AG08395 (cell line): ENCODE measurements around the gene SLC27A2.
"Not testable (repeated sequence)": the region's sequence is repeated elsewhere in the genome, so short reads cannot be mapped to it uniquely, and the experiment has no call there.

Source experiments
- DNase-seq: peaks from one replicate; pipeline ENCODE4 v3.0.0; 2012; ENCODE audit warnings: mixed read lengths, low spot score

Gene SLC27A2

GRCh38 chr15:50163719-50164410, 18.1 kb upstream of the SLC27A2 start:
- no peak for DNase-seq

- no peak for DNase-seq
Measured at GRCh38 chr15:50164458-50164857, 17.5 kb upstream of the SLC27A2 start.

DNA sequence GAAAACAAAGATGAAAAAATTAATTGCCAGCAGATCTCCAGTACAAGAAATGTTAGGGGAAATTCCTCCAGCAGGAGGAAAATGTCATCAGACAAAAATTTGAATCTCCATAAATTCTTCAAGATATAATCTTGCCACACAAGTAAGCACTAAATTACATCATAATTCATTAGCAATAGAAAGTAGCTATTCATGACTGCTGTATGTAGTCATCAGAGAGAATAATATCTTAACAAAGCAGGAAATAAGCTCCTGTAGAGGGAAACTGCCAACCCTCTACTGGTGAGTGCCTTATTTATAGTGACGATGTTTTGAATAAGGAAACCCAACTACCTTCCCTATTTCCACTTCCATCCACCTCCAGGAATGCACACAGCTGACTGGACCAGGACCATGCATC, 15.8 kb upstream of the SLC27A2 start:
- peak; percentile 64 for DNase-seq

- no peak for DNase-seq
Measured at GRCh38 chr15:50167110-50167509, 14.9 kb upstream of the SLC27A2 start.

DNA sequence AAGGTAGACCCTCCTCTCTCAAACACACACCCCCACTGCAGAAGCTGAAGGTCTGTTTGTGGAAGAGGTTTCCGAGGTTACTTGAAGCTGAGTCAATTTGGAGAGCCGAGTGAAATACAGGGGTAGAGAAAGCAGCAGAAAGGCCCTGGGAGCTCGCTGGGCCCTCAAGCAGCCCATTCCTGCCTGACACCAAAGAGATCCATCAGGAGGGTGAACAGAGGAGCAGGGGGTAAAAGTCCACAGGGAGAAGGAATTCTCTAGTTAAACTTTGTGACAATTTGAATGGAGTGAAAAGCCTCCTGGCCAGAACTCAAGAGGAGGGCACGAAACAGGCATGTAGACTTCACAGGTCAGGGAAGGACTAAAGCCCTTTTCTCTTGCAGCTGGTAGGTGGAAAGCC, 13.6 kb upstream of the SLC27A2 start:
- DNase-seq: no peak

DNA sequence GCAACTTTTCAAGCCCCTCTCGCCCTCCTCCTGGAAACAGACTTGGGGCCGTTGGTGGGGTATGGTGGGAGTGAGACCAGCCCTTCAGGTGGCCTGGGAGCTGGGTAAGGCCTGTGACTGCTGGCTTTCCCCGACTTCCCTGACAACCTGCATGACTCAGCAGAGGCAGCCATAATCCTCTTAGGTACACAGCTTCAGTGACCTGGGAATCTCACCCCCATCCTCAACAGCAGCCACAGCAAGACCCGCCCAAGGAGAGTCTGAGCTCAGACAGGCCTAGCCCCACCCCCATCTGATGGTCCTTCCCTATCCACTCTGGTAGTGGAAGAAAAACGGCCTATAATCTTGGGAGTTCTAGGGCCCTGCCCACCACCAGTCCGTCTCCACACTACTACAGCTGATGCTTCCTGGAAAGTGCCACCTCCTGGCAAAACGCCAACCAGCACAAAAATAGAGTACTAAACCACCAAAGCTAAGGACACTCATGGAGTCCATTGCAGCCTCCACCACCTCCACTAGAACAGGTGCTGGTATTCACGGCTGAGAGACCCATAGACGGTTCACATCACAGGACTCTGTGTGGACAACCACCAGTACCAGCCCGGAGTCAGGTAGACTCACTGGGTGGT, 13.1 kb upstream of the SLC27A2 start:
- no peak for DNase-seq

GRCh38 chr15:50172360-50172895, 9.6 kb upstream of the SLC27A2 start:
- not testable (repeated sequence) for DNase-seq

DNA sequence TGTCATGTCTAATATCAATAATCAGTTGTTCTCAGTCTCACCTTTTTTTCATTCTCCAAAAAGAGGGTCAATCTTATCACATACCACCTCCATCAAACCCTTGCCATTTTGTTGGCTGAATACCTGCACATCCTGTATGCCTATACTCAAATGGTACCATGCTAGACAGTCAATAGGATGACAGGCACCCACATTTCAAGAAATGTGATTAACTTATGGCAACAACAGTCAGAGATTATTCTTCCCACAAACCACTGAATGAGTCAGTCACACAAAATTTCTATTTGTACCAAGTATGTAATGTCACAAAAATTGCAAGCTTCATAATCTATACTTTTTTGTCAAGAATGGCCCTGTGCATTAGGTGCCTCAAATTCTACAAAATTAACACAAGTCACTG, 5.1 kb upstream of the SLC27A2 start:
- no peak for DNase-seq

GRCh38 chr15:50180091-50180490, 1.9 kb upstream of the SLC27A2 start:
- no peak for DNase-seq

- no peak for DNase-seq
Measured at GRCh38 chr15:50180582-50180981, 1.4 kb upstream of the SLC27A2 start.

GRCh38 chr15:50181201-50181968, 611 bp upstream of the SLC27A2 start:
- no peak for DNase-seq

- peak; percentile 37 for DNase-seq
Measured at GRCh38 chr15:50182219-50183013, 420 bp downstream of the SLC27A2 start.

GRCh38 chr15:50183112-50183794, 1.3 kb downstream of the SLC27A2 start:
- DNase-seq: no peak

GRCh38 chr15:50184863-50185504, 3.0 kb downstream of the SLC27A2 start:
- no peak for DNase-seq

DNA sequence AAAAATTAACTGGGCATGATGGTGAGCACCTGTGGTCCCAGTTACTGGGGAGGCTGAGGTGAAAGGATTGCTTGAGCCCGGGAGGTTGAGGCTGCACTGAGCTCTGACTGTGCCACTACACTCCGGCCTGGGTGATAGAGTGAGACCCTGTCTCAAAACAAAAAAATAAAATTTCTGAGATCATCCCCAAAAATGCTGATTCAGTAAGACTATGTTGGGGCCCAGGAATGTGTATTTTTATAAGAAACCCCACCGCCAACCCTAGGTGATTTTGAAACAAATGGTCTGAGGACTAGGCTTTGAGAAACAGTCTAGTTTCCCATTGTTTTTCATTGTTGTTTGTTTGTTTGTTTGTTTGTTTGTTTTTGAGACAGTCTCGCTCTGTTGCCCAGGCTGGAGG, 4.1 kb downstream of the SLC27A2 start:
- no peak for DNase-seq

- DNase-seq: no peak
Measured at GRCh38 chr15:50186752-50187151, 4.8 kb downstream of the SLC27A2 start.

DNA sequence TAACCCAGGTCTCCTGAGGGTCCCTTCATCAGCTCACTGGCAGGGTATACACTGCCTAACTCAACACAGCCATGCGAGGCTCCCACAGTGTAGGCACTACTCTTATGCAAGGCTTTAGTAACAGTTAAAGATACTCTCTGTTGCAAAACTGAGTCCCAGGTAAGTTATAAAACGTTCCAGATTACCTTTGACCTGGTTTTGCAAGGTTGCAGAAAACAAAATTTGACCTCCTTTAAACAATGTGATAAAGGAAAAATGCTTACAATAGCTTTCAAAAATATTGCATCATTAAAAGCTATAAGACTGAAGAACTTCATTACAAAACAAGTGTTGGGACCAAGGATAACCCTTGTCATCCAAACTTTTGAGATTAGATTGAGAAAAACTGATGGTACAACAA, 5.5 kb downstream of the SLC27A2 start:
- DNase-seq: no peak

DNA sequence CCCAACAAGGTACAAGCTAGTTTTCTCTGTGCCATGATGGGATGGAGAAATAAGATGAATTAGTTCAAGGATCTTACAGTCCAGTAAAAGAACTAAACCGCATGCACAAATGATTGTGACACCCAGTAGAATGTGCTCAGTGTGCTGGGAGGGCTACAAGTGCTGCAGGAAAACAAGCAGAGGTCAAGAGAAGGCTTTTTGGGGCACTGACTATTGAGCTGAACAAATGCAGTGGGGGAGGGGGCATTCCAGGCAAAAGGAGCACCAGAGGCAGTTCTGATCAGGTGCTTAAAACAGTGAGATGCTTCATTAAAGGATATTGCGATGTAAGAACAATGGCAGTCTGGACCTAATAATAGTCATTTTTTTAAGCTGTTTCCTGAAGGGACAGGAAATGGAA, 6.0 kb downstream of the SLC27A2 start:
- no peak for DNase-seq

DNA sequence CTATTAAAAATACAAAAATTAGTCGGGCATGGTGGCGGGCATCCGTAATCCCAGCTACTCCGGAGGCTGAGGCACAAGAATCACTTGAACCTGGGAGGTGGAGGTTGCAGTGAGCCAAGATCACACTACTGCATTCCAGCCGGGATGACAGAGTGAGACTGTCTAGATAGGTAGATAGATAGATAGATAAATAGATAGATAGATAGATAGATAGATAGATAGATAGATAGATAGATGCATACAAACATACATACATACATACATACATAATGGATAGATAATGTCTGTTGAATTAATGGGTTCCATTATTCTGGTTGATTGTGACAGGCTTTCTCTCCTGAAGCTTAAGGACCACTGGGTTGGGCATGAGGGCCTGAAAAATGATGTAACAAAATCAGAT, 6.8 kb downstream of the SLC27A2 start:
- not testable (repeated sequence) for DNase-seq

DNA sequence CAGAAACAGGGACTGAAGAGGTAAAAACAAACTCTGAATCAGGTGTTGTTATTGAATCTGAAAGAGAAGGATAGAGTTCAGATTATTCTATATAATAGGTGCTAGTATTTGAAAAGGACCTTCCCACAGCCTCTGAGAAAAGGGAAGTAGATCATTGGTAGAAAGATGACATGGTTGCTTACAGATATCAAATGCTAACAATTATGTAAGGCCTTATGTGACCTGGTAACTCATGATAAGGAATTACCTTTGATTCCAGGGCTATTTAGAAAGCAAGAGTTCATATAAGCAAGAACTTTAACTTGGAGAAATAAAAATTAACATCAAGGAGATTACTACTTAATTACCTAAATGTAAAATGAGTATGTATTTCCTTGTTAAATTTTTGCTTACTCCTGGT, 7.6 kb downstream of the SLC27A2 start:
- no peak for DNase-seq

- no peak for DNase-seq
Measured at GRCh38 chr15:50190166-50190570, 8.2 kb downstream of the SLC27A2 start.
